NCI-H2081 treated with DMSO at 0.1 percent for 48 hours (cell line): ENCODE data around the gene CDCA8.

Experiments used
- DNase-seq: peaks from one replicate; lab custom pipeline; 2025; lab: John Stamatoyannopoulos, UW

Gene CDCA8

DNA sequence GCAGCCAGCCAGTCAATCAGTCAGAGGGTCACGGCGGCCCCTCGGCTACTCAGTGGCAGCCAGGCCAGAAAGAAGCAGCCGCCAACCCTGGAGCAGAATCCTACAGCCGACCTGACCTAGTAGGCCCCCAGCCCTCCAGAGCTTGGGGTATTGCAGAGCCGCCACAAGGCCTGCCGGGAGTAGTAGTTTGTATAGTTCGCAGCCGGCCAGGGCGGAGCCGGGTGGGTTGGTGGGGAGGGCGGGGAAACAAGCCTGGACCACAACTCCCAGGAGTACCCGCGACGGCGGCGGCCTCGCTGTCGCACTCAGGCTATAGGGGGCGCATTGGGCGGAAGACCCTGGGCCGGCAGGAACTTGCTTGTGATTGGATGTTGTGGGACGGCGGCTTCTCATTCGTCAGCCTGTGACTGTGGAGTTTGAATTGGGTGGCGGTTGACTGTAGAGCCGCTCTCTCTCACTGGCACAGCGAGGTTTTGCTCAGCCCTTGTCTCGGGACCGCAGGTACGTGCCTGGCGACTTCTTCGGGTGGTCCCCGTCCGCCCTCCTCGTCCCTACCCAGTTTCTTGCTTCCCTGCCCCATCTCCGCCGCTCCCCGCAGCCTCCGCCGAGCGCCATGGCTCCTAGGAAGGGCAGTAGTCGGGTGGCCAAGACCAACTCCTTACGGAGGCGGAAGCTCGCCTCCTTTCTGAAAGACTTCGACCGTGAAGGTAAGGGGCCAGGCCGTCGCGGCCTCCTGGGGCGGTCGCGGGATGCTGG lies at the start of gene CDCA8:
CDCA8 (plus strand) TSS at position 439 of the 756 bp plus-strand sequence; CDS start at position 614, 175 bp downstream.
- DNase-seq = peak; percentile 95

- no peak for DNase-seq
These were observed 45.0 kb upstream of the CDCA8 start for GRCh38 chr1:37647281-37647680.

DNA sequence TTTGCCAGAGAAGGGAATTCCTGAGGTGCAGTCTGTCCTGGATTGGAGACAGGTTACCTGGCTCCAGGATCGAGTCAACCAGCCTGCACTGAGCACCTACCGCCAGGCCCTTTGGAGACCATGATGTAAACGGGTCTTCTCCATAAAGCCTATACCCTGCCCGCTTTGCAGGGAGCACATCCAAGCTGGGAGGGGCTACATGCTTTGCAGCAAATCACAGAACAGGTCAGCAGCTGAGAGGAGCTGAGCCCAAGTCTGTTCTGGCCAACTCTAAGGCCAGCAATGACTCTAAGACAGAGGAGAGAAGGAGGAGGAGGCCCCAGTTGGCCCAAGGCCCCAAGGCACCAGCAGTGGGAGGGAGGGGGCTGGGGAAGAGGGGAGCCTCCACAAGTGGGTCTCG lies 42.1 kb upstream of the CDCA8 start:
- DNase-seq = no peak

DNA sequence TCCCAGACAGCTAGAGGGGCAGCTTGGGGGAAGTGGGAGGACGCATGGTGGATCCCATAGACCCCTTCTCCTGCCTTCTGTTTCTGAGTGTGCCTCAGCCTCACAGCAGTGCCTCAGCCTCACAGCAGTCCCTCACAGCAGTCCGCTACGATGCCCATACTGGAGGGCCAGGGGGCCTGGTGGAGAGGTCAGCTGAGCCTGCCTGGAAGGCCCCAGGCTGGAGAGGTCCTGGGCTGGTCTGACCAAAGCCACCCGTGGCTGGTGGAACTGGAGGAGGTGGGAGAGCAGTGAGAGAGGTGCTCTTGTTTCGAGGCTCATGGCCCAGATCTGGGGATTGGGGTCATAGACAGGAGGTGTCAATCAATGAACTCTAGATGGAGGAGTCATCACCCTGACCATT lies 41.6 kb upstream of the CDCA8 start:
- DNase-seq = no peak

DNA sequence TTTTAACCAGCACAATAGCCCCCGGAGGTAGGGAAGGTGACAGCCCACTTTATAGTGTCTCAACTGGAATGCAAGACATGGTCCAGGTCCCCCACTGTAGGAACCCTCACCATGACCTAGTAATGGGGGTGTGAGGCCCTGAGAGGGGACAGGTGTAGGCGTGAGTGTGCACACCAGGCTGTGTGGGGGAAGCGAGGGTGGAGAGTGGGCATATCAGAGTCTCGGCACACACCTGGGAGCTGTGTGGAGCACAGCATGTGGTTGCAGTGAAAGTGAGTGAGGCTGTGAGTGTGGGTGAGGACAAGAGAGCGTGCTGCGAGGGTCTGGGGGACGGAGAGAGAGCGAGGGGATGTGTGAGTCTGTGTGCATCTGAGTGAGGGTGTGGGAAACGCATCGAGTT lies 40.5 kb upstream of the CDCA8 start:
- no peak for DNase-seq

DNA sequence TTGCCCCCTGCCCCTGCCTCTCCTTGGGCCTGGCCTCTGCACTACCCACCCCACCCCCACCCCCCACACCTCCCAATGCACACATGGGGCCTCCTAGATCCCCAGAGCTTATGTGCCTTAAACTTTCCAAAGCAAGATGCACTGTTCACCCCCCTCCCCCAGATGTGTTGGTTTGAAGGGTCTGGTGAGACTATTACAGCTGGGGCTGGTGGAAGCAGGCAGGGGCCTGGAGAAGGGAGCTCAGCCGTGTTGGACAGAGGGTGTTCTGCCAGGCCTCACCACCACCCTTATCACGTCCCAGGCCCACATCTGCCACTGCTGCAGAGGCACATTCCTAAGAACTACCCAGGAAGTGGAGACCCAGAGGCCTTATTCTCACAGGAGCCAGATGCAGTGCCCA lies 39.3 kb upstream of the CDCA8 start:
- DNase-seq = no peak

- DNase-seq = no peak
These were observed 38.4 kb upstream of the CDCA8 start for GRCh38 chr1:37653906-37654305.

DNA sequence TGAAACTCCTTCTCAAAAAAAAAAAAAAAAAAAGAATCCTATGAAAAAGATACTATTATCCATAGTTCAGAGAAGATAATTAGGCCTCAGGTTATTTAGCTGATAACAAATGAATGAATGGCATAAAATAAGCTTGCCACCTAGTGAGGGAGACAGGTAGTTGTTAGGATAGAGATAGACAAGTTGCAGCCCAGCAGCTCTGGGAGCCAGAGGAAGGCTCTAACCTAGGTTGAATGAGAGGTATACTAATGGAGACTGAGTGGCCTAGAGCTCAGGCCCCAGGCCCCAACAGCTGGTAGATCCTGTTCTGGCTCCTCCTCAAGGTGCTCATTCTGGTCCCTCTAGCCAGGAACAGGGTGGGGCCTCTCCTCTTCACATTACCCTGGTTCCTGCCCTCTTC lies 37.0 kb upstream of the CDCA8 start:
- DNase-seq = no peak

GRCh38 chr1:37656026-37656425 lies 36.3 kb upstream of the CDCA8 start:
- DNase-seq = no peak

DNA sequence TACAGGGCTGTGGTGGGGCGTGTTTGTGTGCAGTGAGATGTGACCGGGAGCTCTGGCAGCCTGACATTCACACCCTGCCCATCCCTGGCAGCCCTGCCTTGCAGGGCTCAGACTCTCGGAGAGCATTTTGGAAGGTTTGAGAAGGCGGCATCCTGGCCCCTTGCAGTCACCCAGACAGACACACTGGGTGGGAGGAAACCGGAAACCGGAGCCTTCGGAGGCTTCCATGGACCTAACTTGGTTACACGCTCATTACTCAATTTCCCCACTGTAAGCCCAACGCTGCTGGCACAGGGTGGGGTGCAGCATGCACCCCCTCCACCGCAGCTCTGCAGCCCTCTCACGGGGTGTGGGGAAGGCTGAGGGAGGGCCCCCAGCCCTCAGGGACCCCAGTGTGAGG lies 35.4 kb upstream of the CDCA8 start:
- DNase-seq = no peak

DNA sequence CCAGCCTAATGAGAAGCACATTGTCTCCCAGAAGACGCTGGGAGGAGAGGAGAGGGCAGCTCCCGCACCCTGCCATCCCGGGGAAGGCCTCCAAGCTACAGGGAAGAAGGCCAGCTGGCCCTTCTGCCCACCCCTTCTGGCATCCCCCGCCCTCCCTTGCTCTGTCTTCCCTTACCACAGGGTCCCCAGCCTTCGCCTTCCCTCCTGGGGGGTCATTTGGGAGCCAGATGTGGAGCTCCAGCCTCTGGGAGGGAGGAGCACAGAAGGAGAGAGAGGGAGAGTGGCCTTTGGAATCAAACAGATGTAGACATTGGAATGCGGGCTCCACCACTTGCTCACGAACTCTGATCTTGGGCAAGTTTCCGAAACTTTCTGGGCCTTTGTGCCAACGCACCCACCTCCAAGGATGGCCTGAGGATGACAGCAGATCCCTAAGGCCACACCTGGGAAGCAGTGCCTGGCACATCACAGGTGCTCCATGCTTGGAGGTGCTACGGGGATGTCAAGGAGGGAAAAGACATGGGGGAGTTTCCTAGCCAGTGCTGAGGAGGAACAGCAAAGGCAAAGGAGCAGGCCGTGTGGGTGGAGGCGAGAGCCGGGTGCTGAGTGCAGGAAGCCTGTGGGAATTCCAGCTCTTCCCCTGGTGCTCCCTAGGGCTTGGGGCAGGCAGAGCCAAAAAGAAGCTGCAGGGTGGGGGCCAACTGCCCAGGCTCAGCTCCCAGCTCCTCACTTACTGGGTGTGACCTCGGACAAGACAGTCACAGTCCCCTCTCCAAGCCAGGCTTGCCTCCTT lies 34.5 kb upstream of the CDCA8 start:
- no peak for DNase-seq

GRCh38 chr1:37658486-37658885 lies 33.8 kb upstream of the CDCA8 start:
- no peak for DNase-seq

DNA sequence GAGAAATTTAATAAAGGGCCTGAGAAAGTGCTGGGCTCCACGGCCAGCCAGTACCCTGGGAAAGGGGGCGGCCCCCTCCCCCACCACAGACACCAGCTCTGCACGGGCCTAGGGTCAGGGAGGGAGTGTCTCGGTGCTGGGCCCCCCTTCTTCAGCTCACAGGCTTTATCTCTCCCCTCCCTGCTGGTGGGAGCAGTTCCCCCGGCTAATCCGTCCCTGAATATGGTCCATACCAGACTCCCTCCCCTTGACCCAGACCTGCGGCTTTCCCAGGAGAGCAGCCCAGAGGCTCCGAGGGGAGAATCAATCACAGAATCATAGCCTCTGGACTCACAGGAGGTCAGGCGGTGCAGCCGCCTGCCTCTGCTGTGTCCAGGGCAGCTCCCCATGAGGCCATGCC lies 31.7 kb upstream of the CDCA8 start:
- DNase-seq = no peak

DNA sequence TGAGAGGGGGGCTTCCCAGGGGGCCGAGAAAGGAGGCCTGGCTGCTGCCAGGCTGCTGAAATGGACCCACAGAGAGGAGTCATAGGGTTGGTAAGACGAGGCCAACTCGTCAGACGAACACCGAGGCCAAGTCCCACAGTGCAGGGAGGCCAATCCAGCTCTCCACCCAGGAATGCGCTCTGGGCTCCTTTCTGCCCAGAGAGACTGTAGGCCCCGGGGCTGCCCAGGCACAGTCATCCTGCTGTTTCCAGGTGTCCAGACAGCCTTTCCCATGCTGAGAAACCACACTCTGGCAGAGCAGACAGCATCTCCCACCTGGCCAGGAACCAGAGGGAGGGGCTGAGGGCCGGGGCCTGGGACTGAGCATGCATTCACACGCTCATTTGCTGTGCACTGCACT lies 30.9 kb upstream of the CDCA8 start:
- DNase-seq = no peak

- no peak for DNase-seq
These were observed 30.1 kb upstream of the CDCA8 start for GRCh38 chr1:37662031-37662755.

DNA sequence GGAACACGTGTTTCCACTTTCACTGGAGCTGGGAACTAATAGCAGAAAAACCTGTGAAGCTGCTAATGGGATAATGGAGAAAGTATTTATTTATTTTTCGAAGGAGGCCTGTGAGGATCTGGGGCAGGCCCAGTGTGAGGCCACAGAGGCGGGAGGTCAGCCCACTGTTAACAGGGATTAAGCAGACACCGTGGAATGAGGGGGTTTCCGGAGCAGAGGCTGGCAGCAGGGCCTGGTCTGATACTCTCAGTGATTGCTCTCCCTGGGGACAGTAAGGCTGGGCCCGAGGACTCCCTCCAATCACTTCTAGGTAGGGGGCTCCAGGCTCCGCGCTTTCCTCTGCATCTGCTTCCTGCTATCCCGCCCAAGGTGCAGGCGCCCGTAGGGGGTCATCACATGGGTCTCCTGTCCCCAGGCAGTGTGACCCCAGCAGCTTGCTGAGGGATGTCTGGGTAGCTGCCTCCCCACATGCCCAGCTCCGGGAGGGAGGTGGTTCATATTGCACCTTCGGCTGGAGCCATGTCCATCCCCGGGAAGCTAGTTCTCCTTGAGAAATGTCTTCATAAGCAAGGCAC lies 28.8 kb upstream of the CDCA8 start:
- no peak for DNase-seq

GRCh38 chr1:37666241-37666867 lies 26.0 kb upstream of the CDCA8 start:
- no peak for DNase-seq

- DNase-seq = no peak
These were observed 25.2 kb upstream of the CDCA8 start for GRCh38 chr1:37667023-37667671.

GRCh38 chr1:37670133-37670532 lies 22.2 kb upstream of the CDCA8 start:
- no peak for DNase-seq

DNA sequence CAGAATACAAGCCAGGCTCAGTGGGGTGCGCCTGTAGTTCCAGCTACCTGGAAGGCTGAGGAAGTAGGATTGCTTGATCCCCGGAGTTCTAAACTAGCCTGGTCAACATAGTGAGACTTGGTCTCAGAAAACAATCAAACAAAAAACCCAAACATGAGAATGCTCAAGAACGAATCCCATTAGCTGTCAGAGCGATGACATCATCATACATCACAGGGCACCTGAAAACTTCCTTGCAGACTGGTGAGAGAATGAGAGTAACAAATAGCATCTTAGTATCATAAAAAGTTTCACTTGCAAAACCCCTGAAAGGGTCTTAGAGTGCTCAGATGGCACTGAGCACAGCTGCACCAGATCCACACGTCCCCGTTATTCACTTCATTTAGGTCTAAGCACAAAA lies 21.1 kb upstream of the CDCA8 start:
- no peak for DNase-seq

DNA sequence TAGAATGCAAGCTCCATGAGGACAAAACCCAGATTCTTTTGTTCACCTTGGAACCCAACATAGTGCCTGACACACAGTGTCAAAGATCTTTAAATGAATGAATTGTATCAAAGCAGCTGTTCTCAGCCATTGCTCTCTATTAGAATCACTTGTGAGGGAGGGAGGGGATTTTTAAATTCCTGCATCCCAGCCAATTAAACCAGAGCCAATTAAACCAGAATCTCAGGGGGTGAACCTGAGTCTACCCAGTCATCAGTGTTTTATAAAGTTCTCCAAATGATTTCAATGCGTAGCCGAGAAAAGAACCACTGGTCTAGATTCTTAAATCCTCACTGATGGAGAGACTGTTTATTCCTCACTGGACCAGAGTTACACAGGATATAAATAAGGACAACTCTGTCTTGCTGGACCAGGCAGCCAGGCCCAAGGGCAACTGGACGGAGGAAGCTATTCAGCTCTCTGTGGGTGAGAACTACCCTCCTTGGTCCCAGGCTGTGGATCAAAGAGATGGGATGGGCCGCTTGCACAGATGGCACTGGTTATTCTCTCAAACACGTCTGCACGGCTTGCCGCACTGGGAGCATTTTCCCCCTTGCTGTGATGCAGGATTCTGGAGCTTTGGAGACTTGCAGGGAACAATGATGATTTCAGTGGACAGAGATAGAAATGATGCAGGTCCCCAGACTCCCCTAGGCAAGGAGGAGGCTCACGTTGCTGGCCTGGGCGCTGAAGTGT lies 20.0 kb upstream of the CDCA8 start:
- DNase-seq = no peak
